ENCODE data around the gene TAF11L5. TPM values are rescaled to one million over a fixed set of nuclear protein-coding genes. Genes with fewer than 3 reads are reported as not detected.
"Not testable (repeated sequence)": the region's sequence is repeated elsewhere in the genome, so short reads cannot be mapped to it uniquely, and the experiment has no call there.

Gene TAF11L5
- total RNA-seq, 2 experiments from 2014 or later = not detected

- H3K27me3 Mint-ChIP-seq; ATAC-seq; H3K4me1 Mint-ChIP-seq; POLR2A ChIA-PET; intact Hi-C loops (cut with DNase I, micrococcal nuclease); H3K4me3 Mint-ChIP-seq; H3K9me3 Mint-ChIP-seq (ENCODE audit: low read depth); DNase-seq; CTCF ChIA-PET; H3K27ac Mint-ChIP-seq; H3K36me3 Mint-ChIP-seq (ENCODE audit: low read depth): not testable (repeated sequence)
These were observed 7.5 kb upstream of the TAF11L5 start for GRCh38 chr5:17517526-17517925.

- H3K4me3 Mint-ChIP-seq; H3K4me1 Mint-ChIP-seq; DNase-seq; CTCF ChIA-PET; ATAC-seq; H3K9me3 Mint-ChIP-seq (ENCODE audit: low read depth); H3K27ac Mint-ChIP-seq; intact Hi-C loops (cut with DNase I, micrococcal nuclease); POLR2A ChIA-PET; H3K36me3 Mint-ChIP-seq (ENCODE audit: low read depth); H3K27me3 Mint-ChIP-seq: not testable (repeated sequence)
These were observed 7.0 kb upstream of the TAF11L5 start, which contains the start of gene TAF11L3 for GRCh38 chr5:17518067-17518466. TAF11L3 (plus strand) TSS chr5:17518367.

- ATAC-seq; CTCF ChIA-PET; H3K27ac Mint-ChIP-seq; H3K4me1 Mint-ChIP-seq; H3K9me3 Mint-ChIP-seq (ENCODE audit: low read depth); H3K36me3 Mint-ChIP-seq (ENCODE audit: low read depth); POLR2A ChIA-PET; H3K27me3 Mint-ChIP-seq; intact Hi-C loops (cut with DNase I, micrococcal nuclease); H3K4me3 Mint-ChIP-seq: not testable (repeated sequence)
- DNase-seq = peak; percentile 7
These were observed 5.5 kb upstream of the TAF11L5 start for GRCh38 chr5:17519508-17519907.

GRCh38 chr5:17521501-17521900 lies 3.5 kb upstream of the TAF11L5 start, which contains the start of gene TAF11L4:
TAF11L4 (plus strand) TSS chr5:17521801.
- CTCF ChIA-PET; intact Hi-C loops (cut with DNase I, micrococcal nuclease); H3K4me1 Mint-ChIP-seq; POLR2A ChIA-PET; H3K27me3 Mint-ChIP-seq; DNase-seq; H3K27ac Mint-ChIP-seq; H3K4me3 Mint-ChIP-seq; ATAC-seq; H3K9me3 Mint-ChIP-seq (ENCODE audit: low read depth); H3K36me3 Mint-ChIP-seq (ENCODE audit: low read depth): not testable (repeated sequence)

- CTCF ChIA-PET; intact Hi-C loops (cut with DNase I, micrococcal nuclease); POLR2A ChIA-PET; H3K27me3 Mint-ChIP-seq; H3K4me3 Mint-ChIP-seq; ATAC-seq; H3K9me3 Mint-ChIP-seq (ENCODE audit: low read depth); H3K27ac Mint-ChIP-seq; DNase-seq; H3K36me3 Mint-ChIP-seq (ENCODE audit: low read depth); H3K4me1 Mint-ChIP-seq: not testable (repeated sequence)
These were observed 1.5 kb downstream of the TAF11L5 start for GRCh38 chr5:17526504-17526903.

- POLR2A ChIA-PET; DNase-seq; H3K27me3 Mint-ChIP-seq; H3K4me3 Mint-ChIP-seq; CTCF ChIA-PET; ATAC-seq; H3K4me1 Mint-ChIP-seq; H3K9me3 Mint-ChIP-seq (ENCODE audit: low read depth); H3K27ac Mint-ChIP-seq; intact Hi-C loops (cut with DNase I, micrococcal nuclease); H3K36me3 Mint-ChIP-seq (ENCODE audit: low read depth): not testable (repeated sequence)
These were observed 3.3 kb downstream of the TAF11L5 start, which contains the start of gene TAF11L6 for GRCh38 chr5:17528369-17528768. TAF11L6 (plus strand) TSS chr5:17528669.

Other genes starting within 250 kb of the TAF11L5 start
- gene TAF11L2, start 27.0 kb upstream of the TAF11L5 start, total RNA-seq = not detected
- gene TAF11L3, start 6.9 kb upstream of the TAF11L5 start, total RNA-seq = not detected
- gene TAF11L4, start 3.4 kb upstream of the TAF11L5 start, total RNA-seq = not detected
- not detected for gene TAF11L6, start 3.4 kb downstream of the TAF11L5 start, total RNA-seq
- not detected for gene TAF11L7, start 60.5 kb downstream of the TAF11L5 start, total RNA-seq
- not detected for gene TAF11L8, start 65.7 kb downstream of the TAF11L5 start, total RNA-seq
- gene TAF11L9, start 69.2 kb downstream of the TAF11L5 start, total RNA-seq = not detected
- not detected for gene TAF11L10, start 72.6 kb downstream of the TAF11L5 start, total RNA-seq
- not detected for gene TAF11L11, start 78.9 kb downstream of the TAF11L5 start, total RNA-seq
- not detected for gene TAF11L12, start 85.2 kb downstream of the TAF11L5 start, total RNA-seq
- gene TAF11L13, start 106.9 kb downstream of the TAF11L5 start, total RNA-seq = not detected
- not detected for gene TAF11L14, start 109.2 kb downstream of the TAF11L5 start, total RNA-seq

Measured in activated CD4-positive, alpha-beta T cell treated with anti-CD3 and anti-CD28 coated beads for 36 hours (primary cell).